IMR-90 (cell line): ENCODE results near the gene VEGFC. TPM values are rescaled to one million over a fixed set of nuclear protein-coding genes. Genes with fewer than 3 reads are reported as not detected.

Experiments used
- ATAC-seq: fragments of 200-7000 bp; cut with Tn5 transposase; 2 replicates; pipeline ENCODE4 v1.9.1; 2020; ENCODE audit warnings: low read depth, mild to moderate bottlenecking, moderate library complexity
- BruUV-seq: library from RNA; stranded (reverse); fragments of 400-500 nt; replicated peaks from 2 replicates; lab custom pipeline; 2021; lab: Mats Ljungman, UMichigan
- CTCF ChIA-PET: fragments of 300-600 bp; formaldehyde crosslinking; extraction: SDS; loops from one replicate; lab custom pipeline; 2021; ENCODE audit warnings: antibody characterized with exemption; lab: Yijun Ruan, JAX
- POLR2A ChIA-PET: fragments of 300-600 bp; sonication (Branson Sonifier 250); formaldehyde crosslinking; loops from one replicate; lab custom pipeline; 2022; ENCODE audit warnings: antibody characterized with exemption; ENCODE audit not compliant: unreplicated experiment; lab: Charles Lee
- DNase-seq: peaks from one replicate; pipeline ENCODE4 v3.0.0; 2013
- H2AFZ ChIP-seq: replicated peaks from 2 replicates; pipeline ENCODE3; 2013; ENCODE audit warnings: low read length, mild to moderate bottlenecking; ENCODE audit not compliant: poor library complexity
- H2AK5ac ChIP-seq: 2 replicates; pipeline ENCODE4 v1.6.1; 2013; ENCODE audit warnings: low read depth, low read length, inconsistent platforms
- H2AK9ac ChIP-seq: replicated peaks from 2 replicates; pipeline ENCODE3; 2013; ENCODE audit warnings: mild to moderate bottlenecking, low read depth, low read length, moderate library complexity; ENCODE audit not compliant: poor library complexity
- H2BK120ac ChIP-seq: 2 replicates; pipeline ENCODE4 v1.6.1; 2013; ENCODE audit warnings: low read depth, low read length, inconsistent platforms
- H2BK15ac ChIP-seq: 3 replicates; pipeline ENCODE4 v1.6.1; 2013; ENCODE audit warnings: low read depth, low read length, inconsistent platforms
- H2BK20ac ChIP-seq: 2 replicates; pipeline ENCODE4 v1.6.1; 2013; ENCODE audit warnings: low read depth, mild to moderate bottlenecking, inconsistent platforms, low read length, moderate library complexity
- H2BK5ac ChIP-seq: 2 replicates; pipeline ENCODE4 v1.6.1; 2013; ENCODE audit warnings: mild to moderate bottlenecking, low read depth, low read length, inconsistent platforms; ENCODE audit not compliant: poor library complexity, severe bottlenecking
- H3K14ac ChIP-seq: replicated peaks from 2 replicates; pipeline ENCODE4 v1.6.1; 2013; ENCODE audit warnings: low read depth, low read length, inconsistent platforms
- H3K18ac ChIP-seq: 2 replicates; pipeline ENCODE4 v1.6.1; 2013; ENCODE audit warnings: low read depth, low read length, control low read depth
- H3K23ac ChIP-seq: 2 replicates; pipeline ENCODE4 v1.6.1; 2013; ENCODE audit warnings: low read depth, low read length, inconsistent platforms
- H3K27ac ChIP-seq: 2 replicates; pipeline ENCODE4 v1.5.1; 2013; ENCODE audit warnings: mild to moderate bottlenecking, control low read depth, low read length; ENCODE audit not compliant: insufficient read depth
- H3K27me3 ChIP-seq: 2 replicates; pipeline ENCODE4 v1.6.1; 2013; ENCODE audit warnings: low read length; ENCODE audit not compliant: control insufficient read depth, insufficient read depth
- H3K36me3 ChIP-seq: 2 replicates; pipeline ENCODE4 v1.6.1; 2013; ENCODE audit warnings: low read length, mixed read lengths; ENCODE audit not compliant: control insufficient read depth, insufficient read depth
- H3K4ac ChIP-seq: 2 replicates; pipeline ENCODE4 v1.6.1; 2013; ENCODE audit warnings: low read depth, low read length, inconsistent platforms
- H3K4me1 ChIP-seq: 2 replicates; pipeline ENCODE4 v1.6.1; 2013; ENCODE audit warnings: low read length, mixed read lengths; ENCODE audit not compliant: control insufficient read depth, insufficient read depth
- H3K4me2 ChIP-seq: 2 replicates; pipeline ENCODE4 v1.6.1; 2013; ENCODE audit warnings: low read depth, mild to moderate bottlenecking, control low read depth, low read length, moderate library complexity
- H3K4me3 ChIP-seq: 2 replicates; pipeline ENCODE4 v1.5.1; 2013; ENCODE audit warnings: low read depth, mild to moderate bottlenecking, control low read depth, low read length, moderate library complexity; ENCODE audit not compliant: insufficient read depth
- H3K56ac ChIP-seq: 2 replicates; pipeline ENCODE4 v1.6.1; 2013; ENCODE audit warnings: low read length, inconsistent platforms; ENCODE audit not compliant: insufficient read depth; ENCODE audit errors: extremely low read depth
- H3K79me1 ChIP-seq, 2 experiments: 2 replicates each; pipeline ENCODE4 v1.6.1; 2013; ENCODE audit warnings: low read length in 2 of 2, inconsistent platforms in 1 of 2, low read depth in 1 of 2
- H3K9ac ChIP-seq: 2 replicates; pipeline ENCODE4 v1.6.1; 2013; ENCODE audit warnings: low read depth, low read length, control low read depth
- H3K9me1 ChIP-seq: 2 replicates; pipeline ENCODE4 v1.6.1; 2013; ENCODE audit warnings: low read length, inconsistent platforms; ENCODE audit not compliant: insufficient read depth
- H3K9me3 ChIP-seq: 2 replicates; pipeline ENCODE4 v1.6.1; 2013; ENCODE audit warnings: low read length; ENCODE audit not compliant: control insufficient read depth, insufficient read depth
- H4K20me1 ChIP-seq: 2 replicates; pipeline ENCODE4 v1.6.1; 2013; ENCODE audit warnings: low read length, inconsistent platforms; ENCODE audit not compliant: insufficient read depth
- H4K5ac ChIP-seq: 2 replicates; pipeline ENCODE4 v1.6.1; 2013; ENCODE audit warnings: mild to moderate bottlenecking, low read depth, low read length, control low read depth
- H4K8ac ChIP-seq, 2 experiments: 2 replicates each; pipeline ENCODE4 v1.6.1; 2013; ENCODE audit warnings: low read depth in 2 of 2, low read length in 2 of 2, control low read depth in 1 of 2, inconsistent platforms in 1 of 2
- H4K91ac ChIP-seq: 2 replicates; pipeline ENCODE4 v1.6.1; 2013; ENCODE audit warnings: low read depth, low read length, inconsistent platforms; ENCODE audit not compliant: insufficient read depth
- FOS ChIP-seq: fragments of 150-350 bp; IDR thresholded peaks from 2 replicates; pipeline ENCODE4 v1.6.1; 2016; ENCODE audit warnings: low read depth, low read length
- MAZ ChIP-seq: IDR thresholded peaks from 2 replicates; pipeline ENCODE4 v1.6.1; 2012; ENCODE audit warnings: low read depth, mild to moderate bottlenecking, low read length, improper control_type of control experiment, moderate library complexity, borderline replicate concordance
- MXI1 ChIP-seq: IDR thresholded peaks from 2 replicates; pipeline ENCODE4 v1.6.1; 2012; ENCODE audit warnings: low read depth, mild to moderate bottlenecking, low read length, moderate library complexity, borderline replicate concordance
- SMC3 ChIP-seq: fragments of 150-350 bp; IDR thresholded peaks from 2 replicates; pipeline ENCODE4 v1.6.1; 2016; ENCODE audit warnings: low read depth, mild to moderate bottlenecking, antibody characterized with exemption, low read length, moderate library complexity
- WGBS, 2 experiments: methylation state at CpG; one replicate each; pipeline versions ENCODE4 v1.1.5 to v1.1.7; 2013; ENCODE audit warnings: missing lambda C conversion rate in 2 of 2; ENCODE audit not compliant: insufficient read length in 1 of 2; ENCODE audit errors: extremely low coverage in 2 of 2; 5-methylcytosine and 5-hydroxymethylcytosine counted together
- dilution Hi-C: fragments of 300-500 bp; cut with HindIII; formaldehyde crosslinking; loops from one replicate; pipeline ENCODE4 v1.14.3; 2018; ENCODE audit warnings: low sequenced_read_pairs; ENCODE audit not compliant: unreplicated experiment
- in situ Hi-C: fragments of 300-500 bp; cut with MboI; formaldehyde crosslinking; loops from 3 replicates; pipeline ENCODE4 v1.14.3; 2019; ENCODE audit warnings: low sequenced_read_pairs, inconsistent platforms, mixed read lengths
- intact Hi-C: fragments of 100-400 bp; cut with micrococcal nuclease; formaldehyde crosslinking; loops from 2 replicates; pipeline ENCODE4 v1.10.0; 2022
- polyA plus RNA-seq, 3 experiments: library from polyadenylated mRNA; depleted of rRNA; stranded (reverse); fragments of >200 nt; gene quantifications; 2 replicates each; pipeline ENCODE4 v1.2.3, GENCODE V29; 2012; ENCODE audit warnings: low replicate concordance in 1 of 3
- total RNA-seq: library from RNA; depleted of rRNA; stranded (reverse); fragments of >200 nt; gene quantifications from 2 replicates; pipeline ENCODE4 v1.2.3, GENCODE V29; 2012

VEGFC gene
- total and polyA plus RNA-seq, 2 of the 4 experiments (the other 2 are of a cell fraction) = 22.9 to 49.7 TPM

GRCh38 chr4:176833400-176834175 is 40.9 kb upstream of the VEGFC start:
- Histone ChIP-seq H3K23ac (no peak overlapping the region; the same call in 1 of the 2 replicates), H3K79me1 (no peaks in the 10 kb centered on the region), H2BK20ac (0 out of 2 replicates have a peak overlapping the region, but pooled peaks have one; percentile 17), H4K20me1 (no peaks in the 10 kb centered on the region), H4K8ac (no peak overlapping the region; a peak in 1 of 4 replicates), H2AK9ac (no peak overlapping the region), H4K5ac (no peak overlapping the region), H3K9ac (no peak overlapping the region), H3K14ac (no peak overlapping the region), H3K18ac (peak overlapping the region; percentile 67; the same call in 1 of the 2 replicates), H3K36me3 (no peaks in the 10 kb centered on the region), H2BK15ac (no peak overlapping the region), H2BK120ac (no peak overlapping the region), H3K9me3 (no peaks in the 10 kb centered on the region), H4K91ac (no peak overlapping the region), H3K9me1 (no peaks in the 10 kb centered on the region), H3K56ac (no peak overlapping the region), H3K27ac (no peak overlapping the region), H2AFZ (no peak overlapping the region), H3K4me2 (no peak overlapping the region), H3K4ac (no peak overlapping the region), H2AK5ac (no peak overlapping the region), H2BK5ac (no peak overlapping the region), H3K27me3 (no peaks in the 10 kb centered on the region), H3K4me3 (no peak overlapping the region), H3K4me1 (peaks cover 2% of the 10 kb centered on the region; the same call in 1 of the 2 replicates)
- POLR2A ChIA-PET = no interaction called here
- intact Hi-C loops (no loop called here), in situ Hi-C loops (no loop called here), dilution Hi-C loops (no loop called here)
- ATAC-seq = peak; percentile 27; the same call in 1 of the 2 replicates
- TF ChIP-seq SMC3 (no peak), MAZ (no peak), MXI1 (no peak), FOS (no peak)
- CTCF ChIA-PET = interaction anchor here (1.0 to 1.3 kb wide), 2 partner anchors 9 to 30 kb away, joined by 3 read pairs; no protein-coding TSS in a partner anchor
- no CpG with 5 or more reads among the region's 4 CpGs for WGBS, 2 experiments
- no peak for DNase-seq
- BruUV-seq = no TSS peak
